Activated CD4-positive, alpha-beta T cell treated with anti-CD3 and anti-CD28 coated beads, Interleukin-2, amount 50 U/mL, for 16 hours (primary cell): ENCODE results near the gene GMPS.
"Not testable (repeated sequence)": the region's sequence is repeated elsewhere in the genome, so short reads cannot be mapped to it uniquely, and the experiment has no call there.

Experiments
- DNase-seq: peaks from one replicate; pipeline ENCODE4 v3.0.0-alpha.2; 2020

GMPS gene

DNA sequence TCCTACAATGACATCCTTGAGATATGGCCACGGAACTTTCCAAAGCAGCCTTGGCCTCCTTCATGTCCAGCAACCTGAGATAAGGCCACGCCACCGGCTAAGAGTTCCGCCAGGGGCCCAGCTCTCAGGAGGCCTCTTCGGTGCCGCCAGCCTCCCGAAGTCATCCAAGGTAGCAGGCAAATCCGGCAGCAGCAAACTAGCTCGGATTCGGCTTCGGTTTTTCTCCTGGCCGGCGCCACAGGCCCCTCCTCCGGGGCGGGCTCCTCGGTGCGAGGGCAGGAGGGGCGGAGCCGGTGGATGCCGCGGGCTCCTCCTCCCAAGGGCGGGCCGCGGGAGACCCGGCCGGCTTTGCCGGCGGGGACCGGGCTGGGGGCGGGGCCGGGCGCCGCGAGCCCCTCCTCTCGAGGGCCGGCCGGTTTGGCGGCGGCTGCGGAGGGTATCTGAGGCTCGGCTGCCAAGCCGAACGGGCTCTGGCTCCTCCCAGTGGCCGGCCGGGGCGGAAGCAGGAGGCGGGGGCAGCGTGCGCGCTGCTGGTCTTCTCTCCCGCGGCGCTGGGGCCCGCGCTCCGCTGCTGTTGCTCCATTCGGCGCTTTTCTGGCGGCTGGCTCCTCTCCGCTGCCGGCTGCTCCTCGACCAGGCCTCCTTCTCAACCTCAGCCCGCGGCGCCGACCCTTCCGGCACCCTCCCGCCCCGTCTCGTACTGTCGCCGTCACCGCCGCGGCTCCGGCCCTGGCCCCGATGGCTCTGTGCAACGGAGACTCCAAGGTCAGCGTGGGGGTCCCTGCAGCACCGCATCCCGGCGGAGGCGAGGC, at the start of gene GMPS:
Gene GMPS, plus strand, starts transcription at position 518 of the 812 bp plus-strand sequence. Its CDS starts 221 bp downstream, at position 739.
- peak; percentile 96 for DNase-seq

DNA sequence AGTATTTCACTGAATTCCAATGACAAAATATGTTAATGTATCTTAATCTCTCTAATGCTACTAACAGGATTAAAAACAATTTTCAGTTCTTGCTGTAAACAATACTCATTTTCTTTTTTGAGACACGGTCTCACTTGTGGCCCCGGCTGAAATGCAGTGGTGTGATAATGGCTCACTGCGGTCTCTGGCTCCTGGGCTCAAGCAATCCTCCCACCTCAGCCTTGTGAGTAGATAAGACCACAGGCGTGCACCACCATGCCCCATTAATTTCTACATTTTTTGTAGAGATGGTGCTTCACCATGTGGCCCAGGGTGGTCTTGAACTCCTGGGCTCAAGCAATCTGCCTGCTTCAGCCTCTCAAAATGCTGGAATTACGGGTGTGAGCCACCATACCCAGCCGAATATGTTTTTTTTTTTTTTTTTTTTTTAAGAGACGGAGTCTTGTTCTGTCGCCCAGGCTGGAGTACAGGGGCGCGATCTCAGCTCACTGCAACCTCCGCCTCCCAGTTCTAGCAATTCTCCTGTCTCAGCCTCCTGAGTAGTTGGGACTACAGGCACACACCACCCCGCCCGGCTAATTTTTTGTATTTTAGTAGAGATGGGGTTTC, 41.9 kb upstream of the GMPS start:
- not testable (repeated sequence) for DNase-seq

DNA sequence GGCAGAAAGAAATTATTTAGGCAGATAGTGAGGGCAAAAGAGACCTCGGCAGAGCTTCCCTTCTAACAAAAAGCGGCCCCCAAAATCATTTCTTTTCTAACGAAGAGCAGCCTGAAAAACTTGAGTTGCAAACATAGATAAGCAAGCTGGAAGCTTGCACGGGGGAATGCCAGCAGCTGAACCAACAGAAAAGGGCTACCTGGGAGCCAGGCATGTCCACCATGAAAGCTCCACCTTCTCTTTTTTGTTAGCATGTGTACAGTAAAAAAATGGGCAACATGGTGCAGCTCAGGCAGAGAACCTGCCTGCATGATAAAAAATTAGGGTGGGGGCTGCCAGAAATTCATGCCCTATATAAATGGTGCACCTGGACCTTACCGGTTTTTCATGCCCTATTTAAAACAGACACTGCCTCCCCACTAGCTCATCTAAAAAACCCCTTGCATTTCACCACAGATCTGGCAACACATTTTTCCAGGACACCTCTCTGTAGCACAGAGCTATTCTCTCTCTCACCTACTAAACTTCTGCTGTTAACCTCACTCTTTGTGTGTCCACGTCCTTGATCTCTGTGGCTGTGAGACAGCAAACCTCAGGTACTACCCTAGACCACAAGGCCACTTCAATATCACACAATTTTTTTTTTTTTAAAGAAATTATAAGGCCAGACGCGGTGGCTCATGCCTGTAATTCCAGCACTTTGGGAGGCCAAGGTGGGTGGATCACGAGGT, 34.9 kb upstream of the GMPS start:
- DNase-seq = no peak

DNA sequence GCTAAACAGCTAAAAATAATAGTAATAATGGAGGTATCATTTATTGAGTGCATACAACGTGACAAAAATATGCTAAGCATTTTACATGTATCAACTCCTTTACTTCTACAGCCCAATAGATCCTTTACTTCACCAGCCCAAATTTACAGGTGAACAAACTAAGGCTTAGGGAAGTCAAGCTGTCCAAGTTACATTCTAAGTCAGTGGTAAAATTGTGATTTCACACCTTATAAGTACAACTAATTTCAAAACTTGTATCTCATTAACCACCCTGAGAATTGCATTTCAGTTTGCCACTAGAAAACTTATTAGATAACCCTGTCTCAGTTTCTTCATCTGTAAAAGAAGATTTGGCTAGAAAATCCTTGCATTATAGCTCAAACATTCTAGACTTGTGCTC, 26.9 kb upstream of the GMPS start:
- no peak for DNase-seq

DNA sequence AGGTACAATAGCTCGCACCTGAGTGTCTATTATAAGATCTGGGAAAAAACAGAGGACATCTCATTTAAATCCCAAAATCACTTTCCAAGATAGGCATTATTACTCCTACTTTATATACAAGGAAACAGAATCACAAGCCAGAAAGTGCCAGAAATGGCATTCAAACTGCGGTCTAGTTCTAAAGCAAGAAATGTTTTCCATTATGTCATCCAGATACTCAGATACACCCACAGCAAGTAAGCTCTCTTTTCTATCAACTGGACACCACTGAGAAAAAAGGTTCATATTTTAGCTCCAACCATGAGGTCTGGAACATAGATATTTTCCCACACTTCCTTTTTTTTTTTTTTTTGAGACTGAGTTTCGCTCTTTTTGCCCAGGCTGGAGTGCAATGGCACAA, 24.3 kb upstream of the GMPS start:
- no peak for DNase-seq

DNA sequence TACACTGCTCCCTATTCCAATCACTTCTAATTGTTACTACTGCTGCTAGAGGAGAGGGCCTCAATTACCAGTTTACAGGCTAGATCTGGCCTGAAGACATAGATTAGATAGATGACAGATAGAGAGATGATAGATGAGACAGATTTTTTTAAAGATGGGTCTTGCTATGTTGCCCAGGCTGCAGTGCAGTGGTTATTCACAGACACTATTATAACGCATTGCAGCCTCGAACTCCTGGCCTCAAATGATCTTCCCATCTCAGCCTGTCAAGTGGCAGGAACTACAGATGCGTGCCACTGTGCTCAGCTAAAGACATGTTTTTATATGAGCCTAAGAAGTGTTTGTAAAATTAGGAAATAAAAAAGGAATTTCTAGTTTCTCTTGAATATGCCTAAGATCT, 22.5 kb upstream of the GMPS start:
- DNase-seq = no peak

DNA sequence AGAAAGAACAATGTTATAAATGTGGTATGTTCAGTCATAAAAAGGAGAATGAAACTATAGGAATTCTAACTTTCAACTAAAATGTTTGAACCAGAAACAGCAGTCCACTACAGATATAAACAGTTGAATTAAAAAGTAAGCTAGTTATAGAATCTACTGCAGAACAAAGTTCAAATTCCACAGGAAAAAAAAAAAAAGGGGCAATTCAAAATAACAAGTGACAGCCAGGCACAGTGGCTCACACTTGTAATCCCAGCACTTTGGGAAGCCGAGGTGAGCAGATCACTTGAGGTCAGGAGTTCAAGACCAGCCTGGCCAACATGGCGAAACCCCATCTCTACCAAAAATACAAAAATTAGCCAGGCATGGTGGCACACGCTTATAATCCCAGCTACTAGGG, 21.0 kb upstream of the GMPS start:
- DNase-seq = not testable (repeated sequence)

DNA sequence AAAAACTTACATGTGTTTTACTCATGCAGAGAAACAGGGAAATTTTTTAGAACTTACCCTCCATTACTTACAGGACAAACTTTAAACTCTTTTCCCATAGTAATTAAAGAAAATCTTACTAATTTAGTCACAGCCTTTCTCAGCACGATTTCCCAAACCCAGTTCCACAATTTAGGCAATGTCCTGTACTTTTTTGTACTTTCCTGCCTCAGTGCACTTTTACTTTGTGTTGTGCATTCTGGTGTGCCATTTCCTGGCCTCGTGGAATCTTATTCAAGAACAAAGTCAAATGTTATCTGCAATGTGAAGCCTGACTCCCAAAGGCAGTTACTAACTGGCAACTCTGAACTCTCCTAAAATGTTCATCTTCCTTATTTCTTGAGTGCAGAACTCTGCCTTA, 18.1 kb upstream of the GMPS start:
- no peak for DNase-seq

DNA sequence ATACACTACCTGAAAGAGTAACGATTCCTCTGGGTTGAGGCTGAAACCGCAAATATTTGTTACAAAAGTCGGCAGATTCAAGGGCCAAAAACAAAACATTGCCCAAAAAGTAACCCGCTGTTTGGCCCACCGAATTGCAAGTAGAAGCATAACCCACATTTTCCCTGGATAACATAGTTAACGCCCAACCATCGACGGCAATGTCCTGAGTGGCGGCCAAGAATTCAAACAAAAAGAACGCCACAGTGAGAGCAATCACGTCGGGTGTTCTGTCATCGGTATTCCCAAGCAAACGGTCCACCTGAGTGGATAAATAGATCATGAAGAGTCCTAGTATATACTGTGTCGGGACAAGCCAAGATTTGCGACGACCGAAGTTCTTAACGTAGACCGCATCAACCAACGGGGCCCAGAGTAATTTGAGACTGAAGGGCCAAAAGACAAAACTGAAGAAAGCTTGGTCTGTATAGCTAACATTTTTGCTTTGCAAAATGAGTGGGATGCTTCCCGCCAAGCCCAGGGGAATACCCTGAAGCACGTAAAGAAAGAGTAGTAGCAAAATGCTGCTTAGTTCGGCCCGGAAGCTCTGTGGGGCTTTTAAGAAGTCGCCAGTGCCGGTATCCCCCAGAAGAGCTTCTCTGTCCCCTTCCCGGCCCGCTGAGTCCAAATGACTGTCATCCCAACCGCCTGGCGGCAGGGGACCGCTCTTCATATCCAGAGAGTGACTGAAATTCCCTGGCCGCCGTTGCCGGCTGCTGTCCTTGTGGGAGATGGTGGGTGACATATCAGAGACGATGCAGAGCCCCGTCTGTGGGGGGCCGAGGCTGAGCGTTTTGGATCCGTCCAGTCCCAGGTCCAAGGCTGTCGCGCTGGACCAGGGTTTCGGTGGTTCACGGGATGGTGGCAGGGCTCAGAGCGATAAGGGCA, 17.0 kb upstream of the GMPS start:
- peak; percentile 35 for DNase-seq

DNA sequence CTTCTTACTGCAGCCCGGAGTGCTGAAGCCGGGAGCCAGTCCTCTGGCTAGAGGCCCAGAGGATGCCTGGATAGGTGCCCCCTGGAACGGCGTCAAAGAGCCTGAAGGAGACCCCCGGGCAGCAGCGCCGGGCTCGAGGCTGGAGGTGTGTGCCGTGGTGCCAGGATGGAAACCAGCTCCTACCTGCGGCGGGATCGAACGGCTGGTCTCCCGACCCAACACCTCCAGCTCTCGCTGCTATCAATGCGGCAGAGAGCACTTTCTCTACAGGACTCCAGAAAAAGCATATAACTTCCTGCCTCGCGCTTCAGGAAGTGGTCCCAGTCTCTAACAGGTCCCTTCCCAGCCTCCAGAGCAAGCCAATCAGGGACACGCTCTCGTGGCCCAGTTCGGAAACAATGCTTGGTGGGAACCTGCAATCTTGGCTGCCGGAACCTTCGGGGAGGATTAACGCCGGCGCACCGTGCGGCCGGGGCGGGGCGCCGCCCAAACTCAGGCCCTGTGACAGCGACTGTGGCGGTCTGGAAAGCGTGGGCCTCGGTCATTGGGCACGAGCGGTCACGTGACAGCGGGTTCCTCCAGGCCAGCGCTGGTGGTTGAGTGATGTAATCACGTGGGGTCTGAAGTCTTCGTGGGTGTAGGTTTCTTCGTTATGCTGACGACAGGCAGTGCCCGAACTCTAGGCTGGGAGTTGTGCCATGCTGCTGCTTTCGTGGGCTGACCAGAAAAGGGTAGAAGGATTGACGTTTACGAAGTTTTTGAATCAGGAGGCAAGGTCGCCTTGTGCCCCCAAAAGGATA, 16.1 kb upstream of the GMPS start, which contains the start of gene SLC33A1:
Gene SLC33A1, minus strand, starts transcription at position 287 of the 800 bp plus-strand sequence. CDS start 430 bp downstream, outside the sequence.
- DNase-seq = peak; percentile 100

DNA sequence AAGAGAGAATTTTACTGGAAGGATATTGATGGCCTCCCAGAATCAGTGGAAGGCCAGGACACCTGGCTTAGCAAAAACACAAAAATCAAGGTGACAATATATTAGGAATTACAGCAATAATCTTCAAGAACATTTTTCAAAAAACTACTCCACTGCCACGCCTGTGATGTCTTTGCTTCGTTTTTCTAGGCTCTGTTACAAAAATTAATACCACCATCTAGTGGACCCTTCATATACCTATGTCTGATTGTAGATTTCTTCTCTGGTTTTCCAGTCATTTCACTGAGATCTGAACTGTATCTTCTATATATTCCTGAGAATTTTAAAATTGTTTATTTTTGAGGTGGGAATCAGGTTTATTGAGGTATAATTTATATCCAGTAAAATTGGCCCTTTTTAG, 10.6 kb upstream of the GMPS start:
- no peak for DNase-seq

DNA sequence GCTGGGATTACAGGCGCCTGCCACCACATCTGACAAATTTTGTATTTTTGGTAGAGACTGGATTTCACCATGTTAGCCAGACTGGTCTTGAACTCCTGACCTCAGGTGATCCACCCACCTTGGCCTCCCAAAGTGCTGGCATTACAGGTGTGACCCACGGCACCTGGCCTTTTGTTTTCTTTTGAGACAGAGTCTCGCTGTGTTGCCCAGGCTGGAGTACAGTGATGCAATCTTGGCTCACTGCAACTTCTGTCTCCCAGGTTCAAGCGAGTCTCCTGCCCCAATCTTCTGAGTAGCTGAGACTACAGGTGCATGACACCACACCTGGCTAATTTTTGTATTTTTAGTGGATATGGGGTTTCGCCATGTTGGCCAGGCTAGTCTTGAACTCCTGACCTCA, 10.0 kb upstream of the GMPS start:
- not testable (repeated sequence) for DNase-seq

DNA sequence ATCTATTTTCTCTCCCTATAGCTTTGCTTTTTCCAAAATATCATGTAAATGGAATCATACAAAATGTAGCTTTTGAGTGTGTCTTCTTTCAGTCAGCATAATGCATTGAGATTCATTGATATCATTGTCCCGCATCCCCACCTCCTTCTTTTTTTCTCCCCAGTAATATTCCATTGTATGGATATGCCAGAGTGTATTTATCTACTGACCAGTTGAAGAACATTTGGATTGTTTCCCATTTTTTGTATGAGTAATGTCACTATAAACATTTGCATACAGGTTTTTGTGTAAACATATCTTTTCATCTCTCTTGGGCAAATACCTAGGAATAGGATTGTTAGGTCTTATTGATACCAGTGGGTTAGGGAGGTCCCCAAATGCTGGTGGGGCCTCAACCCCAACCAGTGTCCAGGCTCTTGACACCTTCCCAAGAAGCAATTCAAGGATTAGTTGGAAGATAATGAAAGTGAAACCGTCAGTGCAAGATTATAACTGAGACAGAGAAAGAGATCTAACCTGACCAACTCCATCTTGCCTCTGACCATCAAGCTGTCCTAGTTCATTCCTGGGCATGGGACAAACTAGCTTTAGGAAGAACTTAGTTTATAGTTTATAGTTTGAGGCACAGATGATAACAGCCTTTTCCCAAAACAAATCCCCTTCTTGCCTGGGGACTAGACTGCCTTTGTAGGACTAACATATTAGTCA, 8.8 kb upstream of the GMPS start:
- no peak for DNase-seq

DNA sequence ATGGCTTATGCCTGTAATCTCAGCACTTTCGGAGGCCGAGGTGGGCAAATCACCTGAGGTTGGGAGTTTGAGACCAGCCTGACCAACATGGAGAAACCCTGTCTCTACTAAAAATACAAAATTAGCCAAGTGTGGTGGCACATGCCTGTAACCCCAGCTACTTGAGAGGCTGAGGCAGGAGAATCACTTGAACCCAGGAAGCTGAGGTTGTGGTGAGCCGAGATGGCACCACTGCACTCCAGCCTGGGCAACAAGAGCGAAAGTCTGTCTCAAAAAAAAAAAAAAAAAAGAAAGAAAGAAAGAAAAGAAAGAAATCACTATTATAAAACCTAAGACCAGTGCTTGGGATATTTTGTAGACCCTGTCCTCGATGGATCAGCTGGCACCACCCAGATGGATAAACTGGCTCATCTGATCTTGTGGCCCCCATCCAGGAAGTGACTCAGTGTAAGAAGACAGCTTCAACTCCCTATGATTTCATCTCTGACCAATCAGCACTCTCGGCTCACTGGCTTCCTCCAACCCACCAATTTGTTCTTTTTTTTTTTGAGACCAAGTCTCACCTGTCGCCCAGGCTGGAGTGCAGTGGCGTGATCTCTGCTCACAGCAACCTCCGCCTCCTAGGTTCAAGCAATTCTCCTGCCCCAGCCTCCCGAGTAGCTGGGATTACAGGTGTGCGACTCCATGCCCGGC, 8.0 kb upstream of the GMPS start:
- DNase-seq = peak; percentile 88

DNA sequence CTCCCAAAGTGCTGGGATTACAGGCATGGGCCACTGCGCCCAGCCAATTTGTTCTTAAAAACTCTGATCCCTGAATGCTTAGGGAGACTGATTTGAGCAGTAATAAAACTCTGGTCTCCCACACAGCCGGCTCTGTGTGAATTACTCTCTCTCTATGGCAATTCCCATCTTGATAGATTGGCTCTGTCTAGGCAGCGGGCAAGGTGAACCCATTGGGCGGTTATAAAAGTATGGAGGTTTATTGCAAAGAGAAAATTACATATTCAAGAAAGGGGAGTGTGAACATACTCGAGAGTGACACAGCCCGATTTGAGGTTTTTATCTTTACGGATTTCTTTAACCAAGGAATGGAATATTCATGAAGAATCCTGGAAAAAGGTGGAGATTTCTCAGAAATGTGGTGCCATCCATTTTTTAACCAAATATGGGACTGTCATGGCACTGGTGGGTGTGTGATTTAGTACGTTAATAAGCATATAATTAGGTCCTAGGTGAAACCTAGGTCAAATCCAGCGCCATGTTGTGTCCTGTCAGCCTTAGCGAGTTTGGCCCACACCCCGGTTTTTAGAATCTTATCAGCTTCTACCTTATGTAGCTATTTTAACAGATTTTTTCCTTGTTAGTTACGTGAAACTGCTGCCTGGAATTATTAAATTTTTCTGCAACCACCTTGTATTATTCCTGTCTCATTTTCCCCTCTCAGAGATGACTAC, 7.2 kb upstream of the GMPS start:
- no peak for DNase-seq

DNA sequence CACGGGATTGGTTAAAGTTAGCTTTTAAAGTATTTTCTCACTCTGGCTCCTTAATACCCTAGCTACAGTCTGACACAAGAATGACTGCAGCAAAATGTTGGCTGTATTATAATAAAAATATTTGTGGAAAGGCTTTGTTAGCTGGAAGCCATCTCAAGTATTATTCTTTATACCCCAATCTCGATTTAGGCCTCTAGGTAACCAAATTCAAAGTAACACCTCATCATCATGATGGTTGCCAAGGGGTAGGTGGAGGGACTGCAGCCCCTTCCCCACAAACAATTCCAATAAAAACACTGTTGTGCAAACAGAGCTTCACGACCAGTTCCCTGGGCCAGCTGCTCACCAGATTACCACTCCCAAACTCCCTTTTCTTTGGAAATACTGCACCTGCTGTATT, 759 bp upstream of the GMPS start:
- no peak for DNase-seq

DNA sequence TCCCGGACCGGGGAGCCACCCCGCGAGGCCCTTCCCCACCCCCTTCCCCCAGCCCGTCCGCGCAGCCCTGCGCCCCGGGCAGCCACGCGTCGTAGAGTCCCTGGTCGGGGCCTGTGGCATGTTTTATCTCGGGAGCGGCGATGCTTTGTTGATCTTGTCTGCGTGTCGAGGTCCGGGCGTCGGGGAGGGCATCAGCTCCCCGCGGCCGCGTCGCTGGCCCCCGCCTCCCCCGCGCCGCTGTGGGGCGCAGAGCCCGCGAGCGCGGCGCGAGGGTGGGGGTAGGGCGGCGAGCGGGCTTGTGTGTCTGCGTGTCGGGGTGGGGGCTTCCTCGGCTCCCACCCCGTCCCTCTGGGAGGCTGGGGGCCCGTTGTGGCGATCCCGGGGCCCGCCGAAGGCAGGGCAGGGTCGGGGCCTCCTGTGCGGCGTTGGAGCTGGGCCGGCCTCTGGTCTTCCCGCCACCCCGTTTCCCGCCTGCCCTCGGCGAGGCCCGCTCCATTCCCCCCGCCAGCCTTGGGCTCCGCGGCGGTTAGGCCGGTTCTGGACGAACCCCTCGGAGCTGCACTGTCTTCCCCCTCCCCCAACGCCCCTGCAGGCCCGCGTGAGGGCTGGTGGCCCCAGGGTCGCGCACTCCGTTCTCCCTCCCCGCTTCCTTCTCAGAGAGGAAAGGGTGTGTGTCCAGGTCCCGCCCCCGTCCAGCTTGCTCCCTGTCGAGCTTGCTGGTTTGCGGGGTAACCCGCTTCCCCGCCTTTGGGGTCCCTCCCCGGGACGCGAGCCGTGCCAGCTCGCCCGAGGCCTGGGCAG, 695 bp downstream of the GMPS start:
- peak; percentile 52 for DNase-seq

DNA sequence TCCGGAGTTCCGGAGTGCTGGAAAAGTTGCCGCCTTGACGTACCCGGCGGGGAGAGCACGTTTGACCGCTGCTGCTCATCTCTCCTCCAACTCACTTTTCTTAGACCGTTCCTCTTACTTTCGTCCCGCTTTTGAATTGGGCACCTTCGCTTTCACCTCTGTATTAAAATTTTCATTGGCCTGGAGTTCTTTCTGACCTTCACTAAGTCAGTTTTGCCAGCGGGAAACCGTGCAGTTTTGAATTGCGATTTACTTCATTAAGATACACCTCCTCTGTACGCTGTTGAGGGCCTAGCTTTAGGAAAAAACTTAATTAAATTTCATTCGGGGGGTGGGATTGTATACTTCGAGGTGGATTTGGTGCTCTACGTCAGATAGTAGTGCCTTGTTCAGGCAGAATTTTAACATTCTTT, 1.3 kb downstream of the GMPS start:
- no peak for DNase-seq
